ENCODE data around the gene MAD1L1.

MAD1L1 gene

GRCh38 chr7:2065528-2065927 lies 167.2 kb downstream of the MAD1L1 start:
- ATAC-seq (ENCODE audit: insufficient read depth, low read depth), result no peak
- peaks cover 57% of the 10 kb centered on the region for H3K36me3 ChIP-seq (ENCODE audit: insufficient read depth, low read length)
- H4K20me1 ChIP-seq (ENCODE audit: insufficient read depth, low read length), result no peaks in the 10 kb centered on the region
- peaks cover 9% of the 10 kb centered on the region for H3K79me2 ChIP-seq (ENCODE audit: insufficient read depth, low read length)
- H3K9ac ChIP-seq (ENCODE audit: low read depth, low read length), result peak overlapping the region; percentile 57
- TF ChIP-seq EZH2 (IDR thresholded peaks at IDR 0.05; ENCODE audit: borderline replicate concordance, low read depth, low read length, severe bottlenecking) (no peak), CTCF (IDR thresholded peaks at IDR 0.05; ENCODE audit: borderline replicate concordance, extremely low read depth, low read length, poor library complexity, severe bottlenecking) (no peak)
- peak overlapping the region; percentile 55 for H3K4me2 ChIP-seq (ENCODE audit: insufficient read depth, low read length)
- no peak for DNase-seq
- H3K9me3 ChIP-seq (ENCODE audit: insufficient read depth, low read length, severe bottlenecking), result peaks cover 10% of the 10 kb centered on the region
- H3K4me3 ChIP-seq (ENCODE audit: low read depth in 1 of 2, low read length in 2 of 2), result no peak overlapping the region
- peaks cover 23% of the 10 kb centered on the region for H3K4me1 ChIP-seq (ENCODE audit: insufficient read depth, low read length)
- no peaks in the 10 kb centered on the region for H3K27me3 ChIP-seq (ENCODE audit: insufficient read depth, low read length, poor library complexity)
- H3K27ac ChIP-seq (ENCODE audit: low read length), result peak overlapping the region; percentile 81
- no peak overlapping the region for H2AFZ ChIP-seq (ENCODE audit: low read depth, low read length)

GRCh38 chr7:2063563-2064260 lies 169.0 kb downstream of the MAD1L1 start:
- no peak overlapping the region for H3K9ac ChIP-seq (ENCODE audit: low read depth, low read length)
- ATAC-seq (ENCODE audit: insufficient read depth, low read depth), result no peak

DNA sequence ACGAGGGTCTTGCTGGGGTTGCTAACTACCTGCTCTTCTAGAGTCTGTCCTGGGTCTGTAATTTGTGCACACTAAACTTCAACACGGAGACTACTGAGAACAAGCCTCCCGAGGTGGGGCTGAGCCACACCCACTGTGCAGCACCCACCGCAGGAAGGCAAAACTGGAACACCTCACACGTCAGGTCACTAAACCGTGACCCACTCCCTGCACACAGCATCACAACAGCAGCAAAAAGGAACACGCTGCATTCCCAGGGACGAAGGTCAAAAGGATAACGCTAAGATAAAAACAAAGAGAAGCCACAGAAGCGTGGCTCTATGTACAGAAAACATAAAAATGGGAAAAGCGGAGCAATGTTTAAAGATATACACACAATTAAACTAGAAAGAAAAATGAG lies 170.1 kb downstream of the MAD1L1 start:
- no peak overlapping the region for H3K4me3 ChIP-seq (ENCODE audit: low read depth in 1 of 2, low read length in 2 of 2)
- peaks cover 54% of the 10 kb centered on the region for H3K36me3 ChIP-seq (ENCODE audit: insufficient read depth, low read length)
- peaks cover 23% of the 10 kb centered on the region for H3K4me1 ChIP-seq (ENCODE audit: insufficient read depth, low read length)
- H3K9ac ChIP-seq (ENCODE audit: low read depth, low read length), result no peak overlapping the region
- ATAC-seq (ENCODE audit: insufficient read depth, low read depth) (no peak), DNase-seq (no peak)
- H3K27ac ChIP-seq (ENCODE audit: low read length), result no peak overlapping the region
- no peak overlapping the region for H3K4me2 ChIP-seq (ENCODE audit: insufficient read depth, low read length)
- peaks cover 18% of the 10 kb centered on the region for H3K9me3 ChIP-seq (ENCODE audit: insufficient read depth, low read length, severe bottlenecking)
- H4K20me1 ChIP-seq (ENCODE audit: insufficient read depth, low read length), result no peaks in the 10 kb centered on the region
- TF ChIP-seq CTCF (IDR thresholded peaks at IDR 0.05; ENCODE audit: borderline replicate concordance, extremely low read depth, low read length, poor library complexity, severe bottlenecking) (no peak), EZH2 (IDR thresholded peaks at IDR 0.05; ENCODE audit: borderline replicate concordance, low read depth, low read length, severe bottlenecking) (no peak)
- H2AFZ ChIP-seq (ENCODE audit: low read depth, low read length), result no peak overlapping the region
- no peaks in the 10 kb centered on the region for H3K27me3 ChIP-seq (ENCODE audit: insufficient read depth, low read length, poor library complexity)
- H3K79me2 ChIP-seq (ENCODE audit: insufficient read depth, low read length), result peaks cover 9% of the 10 kb centered on the region

More at GRCh38 chr7:2063563-2064260, 169.0 kb downstream of the MAD1L1 start:
- H3K27ac ChIP-seq (ENCODE audit: low read length), result peak overlapping the region; percentile 14; the same call in 1 of the 2 replicates
- TF ChIP-seq EZH2 (IDR thresholded peaks at IDR 0.05; ENCODE audit: borderline replicate concordance, low read depth, low read length, severe bottlenecking), result no peak
- no peak for TF ChIP-seq CTCF (IDR thresholded peaks at IDR 0.05; ENCODE audit: borderline replicate concordance, extremely low read depth, low read length, poor library complexity, severe bottlenecking)
- peaks cover 64% of the 10 kb centered on the region for H3K36me3 ChIP-seq (ENCODE audit: insufficient read depth, low read length)
- no peak for DNase-seq
- H3K4me3 ChIP-seq (ENCODE audit: low read depth in 1 of 2, low read length in 2 of 2), result no peak overlapping the region
- H3K9me3 ChIP-seq (ENCODE audit: insufficient read depth, low read length, severe bottlenecking), result peaks cover 18% of the 10 kb centered on the region
- no peaks in the 10 kb centered on the region for H3K27me3 ChIP-seq (ENCODE audit: insufficient read depth, low read length, poor library complexity)
- no peak overlapping the region for H2AFZ ChIP-seq (ENCODE audit: low read depth, low read length)
- H4K20me1 ChIP-seq (ENCODE audit: insufficient read depth, low read length), result no peaks in the 10 kb centered on the region
- no peak overlapping the region for H3K4me2 ChIP-seq (ENCODE audit: insufficient read depth, low read length)
- H3K4me1 ChIP-seq (ENCODE audit: insufficient read depth, low read length), result peaks cover 23% of the 10 kb centered on the region
- H3K79me2 ChIP-seq (ENCODE audit: insufficient read depth, low read length), result peaks cover 9% of the 10 kb centered on the region

All from DND-41 (cell line).